ENCODE data around the gene TMEM43.

TMEM43 gene

DNA sequence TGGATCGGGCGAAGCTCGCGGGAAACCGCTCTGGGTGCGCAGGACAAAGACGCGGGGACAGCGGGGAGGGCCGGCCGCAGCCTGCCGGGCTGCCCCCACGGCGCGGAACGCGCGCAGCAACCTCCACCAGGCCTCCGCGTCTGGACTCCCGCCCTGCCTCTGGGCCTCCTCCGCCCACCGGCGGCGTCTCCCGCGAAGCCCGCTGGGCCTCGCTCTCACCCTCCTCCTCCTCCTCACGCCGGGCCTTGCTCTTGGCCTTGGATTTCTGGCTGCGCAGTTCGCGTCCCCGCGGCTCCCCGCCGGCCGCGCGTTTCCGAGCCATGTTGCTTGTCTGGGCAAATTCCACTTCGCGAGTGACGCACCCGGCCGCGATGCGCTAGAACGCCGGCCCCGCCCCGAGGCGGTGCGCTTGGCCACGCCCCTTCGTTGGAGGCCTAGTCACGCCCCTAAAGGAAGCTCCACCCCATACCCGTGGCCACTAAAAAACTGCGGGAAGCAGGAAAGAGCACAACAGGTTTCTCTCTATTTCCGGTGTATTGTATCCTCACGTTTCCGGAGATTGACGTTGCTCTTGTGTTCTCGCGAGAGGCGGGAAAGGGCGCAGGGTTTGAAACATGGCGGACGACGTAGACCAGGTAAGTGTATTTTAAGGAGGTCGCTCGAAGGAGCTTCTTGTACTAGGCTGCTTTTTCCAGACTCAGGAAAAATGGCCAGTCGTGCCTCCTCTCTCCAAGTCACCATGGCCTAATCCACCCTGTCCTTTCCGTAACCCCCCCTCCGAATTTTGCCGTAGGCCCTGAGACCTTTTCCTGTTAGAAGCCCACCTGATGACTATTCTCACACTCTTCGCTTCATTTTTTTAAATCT lies 53.6 kb downstream of the TMEM43 start, which contains the start of the genes LSM3 and XPC:
Gene LSM3 (plus strand): TSS at position 571 of the 867 bp plus-strand sequence. CDS start 44 bp downstream, at position 615.
Gene XPC (minus strand): TSS at position 355 of the 867 bp plus-strand sequence. CDS start 33 bp downstream, at position 322.
- Mint-ChIP-seq H3K4me1 (peaks cover 42% of the 10 kb centered on the region), H3K36me3 (peaks cover 5% of the 10 kb centered on the region), H3K27me3 (no peaks in the 10 kb centered on the region), H3K4me3 (peak within 1 kb of the TSS; percentile 98), H3K27ac (peak within 1 kb of the TSS; percentile 99), H3K9me3 (no peaks in the 10 kb centered on the region)
- DNase-seq (ENCODE audit: low spot score in 2 of 2), result peak; percentile 99
- peak; percentile 89 for ATAC-seq (ENCODE audit: low read depth)

DNA sequence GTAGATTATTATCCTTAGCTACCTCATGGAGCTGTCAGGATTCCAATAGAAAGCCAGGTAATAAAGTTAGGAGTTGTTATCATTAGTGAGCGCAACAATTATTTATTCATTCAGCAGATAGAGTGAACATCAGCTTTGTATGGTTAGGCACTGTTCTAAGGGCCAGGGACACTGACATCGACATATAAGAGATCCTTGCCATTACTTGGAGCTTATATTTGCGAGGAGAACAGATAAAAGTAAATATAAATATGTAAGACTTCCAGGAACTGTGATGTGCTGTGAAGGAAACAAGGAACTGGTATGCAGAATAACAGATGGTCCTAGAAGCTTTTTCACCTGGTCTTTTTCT lies 54.2 kb downstream of the TMEM43 start:
- peak overlapping the region; percentile 98 for H3K4me3 Mint-ChIP-seq
- DNase-seq (ENCODE audit: low spot score in 2 of 2) (no peak), ATAC-seq (ENCODE audit: low read depth) (no peak)
- peaks cover 42% of the 10 kb centered on the region for H3K4me1 Mint-ChIP-seq
- H3K36me3 Mint-ChIP-seq, result peaks cover 9% of the 10 kb centered on the region
- H3K9me3 Mint-ChIP-seq, result no peaks in the 10 kb centered on the region
- peak overlapping the region; percentile 99 for H3K27ac Mint-ChIP-seq
- H3K27me3 Mint-ChIP-seq, result no peaks in the 10 kb centered on the region

DNA sequence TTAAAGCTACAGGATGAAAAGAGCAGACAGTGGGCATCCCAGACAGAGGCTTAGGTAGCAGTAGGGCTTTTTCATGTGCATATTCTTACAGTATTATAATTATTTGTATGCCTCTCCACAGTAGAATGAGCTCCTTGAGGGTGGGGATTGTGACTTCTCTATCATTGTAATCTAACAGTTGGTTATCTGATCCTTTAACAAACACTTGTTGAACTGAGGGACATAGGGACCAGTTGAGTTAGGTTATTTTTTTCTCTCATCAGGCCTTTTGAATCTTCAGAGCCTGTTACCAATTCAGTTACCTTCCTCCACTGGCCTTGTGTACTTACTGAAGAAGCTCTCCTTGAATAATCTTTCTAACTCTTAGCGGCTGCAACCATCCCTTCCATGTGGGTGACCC lies 54.9 kb downstream of the TMEM43 start:
- Mint-ChIP-seq H3K4me3 (peak overlapping the region; percentile 61), H3K27ac (peak overlapping the region; percentile 99), H3K9me3 (no peaks in the 10 kb centered on the region), H3K27me3 (no peaks in the 10 kb centered on the region), H3K4me1 (peaks cover 41% of the 10 kb centered on the region), H3K36me3 (peaks cover 10% of the 10 kb centered on the region)
- DNase-seq (ENCODE audit: low spot score in 2 of 2) (no peak), ATAC-seq (ENCODE audit: low read depth) (no peak)

DNA sequence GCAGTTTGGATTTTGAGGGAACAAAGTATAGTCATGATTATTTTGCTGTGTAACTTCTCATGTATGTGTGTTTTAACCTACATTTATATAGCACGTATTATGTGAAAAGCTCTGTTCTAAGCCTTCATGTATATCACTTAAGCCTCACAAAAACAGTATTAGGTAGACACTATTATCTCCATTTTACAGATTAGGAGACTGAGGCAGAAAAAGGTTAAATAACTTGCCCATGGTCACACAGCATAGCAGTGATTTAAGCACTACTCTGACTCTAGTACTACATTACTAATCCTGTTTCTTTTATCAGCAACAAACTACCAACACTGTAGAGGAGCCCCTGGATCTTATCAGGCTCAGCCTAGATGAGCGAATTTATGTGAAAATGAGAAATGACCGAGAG lies 56.4 kb downstream of the TMEM43 start:
- Mint-ChIP-seq H3K27ac (no peak overlapping the region), H3K36me3 (peaks cover 14% of the 10 kb centered on the region), H3K4me1 (peaks cover 26% of the 10 kb centered on the region), H3K9me3 (no peaks in the 10 kb centered on the region), H3K27me3 (no peaks in the 10 kb centered on the region), H3K4me3 (no peak overlapping the region)
- ATAC-seq (ENCODE audit: low read depth) (no peak), DNase-seq (ENCODE audit: low spot score in 2 of 2) (no peak)

DNA sequence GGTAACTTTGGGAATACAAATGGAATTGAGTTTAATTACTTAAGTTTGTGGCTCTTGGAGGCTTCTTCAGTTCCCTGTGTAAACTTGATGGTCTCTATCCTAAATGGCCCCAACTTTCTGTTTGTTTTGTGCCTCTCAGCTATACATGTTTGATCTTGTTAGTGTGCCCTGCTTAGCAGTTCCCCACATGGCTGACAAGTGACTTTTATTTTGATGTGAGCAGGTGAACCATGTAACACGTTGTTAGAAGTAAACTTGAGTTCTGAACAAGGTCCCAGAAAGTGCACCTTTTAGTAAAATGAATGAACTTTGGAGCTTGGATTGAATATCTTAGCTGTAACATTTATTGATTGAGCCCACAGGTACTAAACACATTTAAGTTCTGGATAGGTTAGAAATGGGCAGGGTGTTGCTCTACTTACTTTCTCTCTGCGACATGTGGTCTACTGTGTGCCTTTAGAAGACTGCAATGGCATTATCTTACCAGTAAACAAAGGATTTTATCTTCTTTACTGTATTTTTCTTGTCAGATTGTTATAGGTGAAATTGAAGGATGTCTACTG lies 58.2 kb downstream of the TMEM43 start:
- DNase-seq (ENCODE audit: low spot score in 2 of 2), result no peak
- no peak overlapping the region for H3K4me3 Mint-ChIP-seq
- no peak overlapping the region for H3K27ac Mint-ChIP-seq
- H3K4me1 Mint-ChIP-seq, result peaks cover 19% of the 10 kb centered on the region
- peaks cover 23% of the 10 kb centered on the region for H3K36me3 Mint-ChIP-seq
- H3K9me3 Mint-ChIP-seq, result no peaks in the 10 kb centered on the region
- H3K27me3 Mint-ChIP-seq, result no peaks in the 10 kb centered on the region
- ATAC-seq (ENCODE audit: low read depth), result no peak

DNA sequence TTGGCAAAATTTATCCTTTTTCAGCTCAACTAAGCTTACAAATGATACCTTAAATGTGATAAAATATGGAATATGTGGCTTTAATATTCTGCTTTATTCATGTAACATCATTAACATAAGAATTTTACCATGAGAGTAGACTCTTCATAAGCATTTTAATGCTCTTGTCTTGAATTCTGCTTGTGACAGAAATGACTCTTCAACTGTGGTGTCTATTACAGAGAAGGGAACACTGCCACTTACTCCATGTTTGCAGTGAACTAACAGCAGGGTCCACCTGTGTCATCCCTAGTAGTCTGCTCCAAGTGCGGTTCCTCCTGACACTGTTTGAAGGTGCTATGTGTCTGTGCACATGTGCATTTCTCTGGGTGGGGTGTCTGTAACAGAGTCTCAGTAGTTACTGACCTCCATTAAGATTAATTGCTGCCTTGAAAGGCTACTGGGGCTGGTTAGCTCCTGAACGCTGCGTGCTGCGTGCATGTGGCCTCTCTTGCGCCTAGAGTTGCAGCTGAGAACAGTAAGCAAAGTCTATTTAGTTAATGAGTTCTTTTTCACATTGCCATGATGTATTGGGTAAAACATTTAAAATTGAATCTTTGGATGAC lies 62.1 kb downstream of the TMEM43 start:
- no peak overlapping the region for H3K27ac Mint-ChIP-seq
- no peaks in the 10 kb centered on the region for H3K9me3 Mint-ChIP-seq
- no peak for ATAC-seq (ENCODE audit: low read depth)
- H3K36me3 Mint-ChIP-seq, result peaks cover 52% of the 10 kb centered on the region
- no peak for DNase-seq (ENCODE audit: low spot score in 2 of 2)
- peaks cover 30% of the 10 kb centered on the region for H3K4me1 Mint-ChIP-seq
- H3K27me3 Mint-ChIP-seq, result no peaks in the 10 kb centered on the region
- H3K4me3 Mint-ChIP-seq, result no peak overlapping the region

DNA sequence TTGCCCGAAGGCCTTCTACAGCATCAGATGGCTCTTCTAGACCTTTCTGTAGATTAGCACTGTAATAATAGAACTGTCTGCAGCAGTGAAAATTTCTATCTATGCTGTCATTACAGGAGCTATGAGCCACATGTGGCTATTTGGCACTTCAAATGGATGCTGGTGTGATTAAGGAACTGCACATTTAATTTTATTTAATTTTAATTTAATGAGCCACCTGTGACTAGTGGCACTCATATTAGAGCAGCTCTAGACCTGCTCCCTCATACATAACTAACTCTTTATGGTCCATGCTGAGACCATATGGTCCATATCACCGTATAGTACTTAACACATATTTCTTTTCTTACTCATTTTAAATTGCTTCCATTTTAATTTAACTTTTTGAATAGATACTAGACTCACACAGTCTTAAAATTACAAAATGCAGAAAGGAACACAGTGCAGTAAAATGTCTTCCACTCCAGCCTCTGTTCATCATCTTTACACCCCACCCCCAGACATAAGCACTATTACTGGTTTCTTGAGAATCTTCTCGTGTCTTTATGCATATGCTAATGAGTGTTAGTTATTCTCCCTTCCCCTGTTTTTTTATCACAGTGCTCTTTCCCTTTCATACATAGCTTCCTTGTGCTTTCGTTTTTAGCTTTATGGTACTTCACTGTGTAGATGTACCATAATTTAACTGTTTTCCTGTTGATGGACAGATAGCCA lies 63.3 kb downstream of the TMEM43 start:
- no peak for ATAC-seq (ENCODE audit: low read depth)
- Mint-ChIP-seq H3K4me3 (no peak overlapping the region), H3K36me3 (peaks cover 49% of the 10 kb centered on the region)

More for the DNA sequence above, 63.3 kb downstream of the TMEM43 start:
- no peaks in the 10 kb centered on the region for H3K9me3 Mint-ChIP-seq
- peaks cover 29% of the 10 kb centered on the region for H3K4me1 Mint-ChIP-seq
- peak overlapping the region; percentile 10 for H3K27ac Mint-ChIP-seq
- no peaks in the 10 kb centered on the region for H3K27me3 Mint-ChIP-seq
- no peak for DNase-seq (ENCODE audit: low spot score in 2 of 2)
